HG02981 (cell line): Measurements from ENCODE around the gene TRIM47.

Experiments used
- ATAC-seq: cut with Tn5 transposase; IDR thresholded peaks from one replicate; pipeline ENCODE4 v1.9.1; 2021; ENCODE audit warnings: mild to moderate bottlenecking, moderate library complexity; ENCODE audit not compliant: unreplicated experiment

TRIM47 gene

DNA sequence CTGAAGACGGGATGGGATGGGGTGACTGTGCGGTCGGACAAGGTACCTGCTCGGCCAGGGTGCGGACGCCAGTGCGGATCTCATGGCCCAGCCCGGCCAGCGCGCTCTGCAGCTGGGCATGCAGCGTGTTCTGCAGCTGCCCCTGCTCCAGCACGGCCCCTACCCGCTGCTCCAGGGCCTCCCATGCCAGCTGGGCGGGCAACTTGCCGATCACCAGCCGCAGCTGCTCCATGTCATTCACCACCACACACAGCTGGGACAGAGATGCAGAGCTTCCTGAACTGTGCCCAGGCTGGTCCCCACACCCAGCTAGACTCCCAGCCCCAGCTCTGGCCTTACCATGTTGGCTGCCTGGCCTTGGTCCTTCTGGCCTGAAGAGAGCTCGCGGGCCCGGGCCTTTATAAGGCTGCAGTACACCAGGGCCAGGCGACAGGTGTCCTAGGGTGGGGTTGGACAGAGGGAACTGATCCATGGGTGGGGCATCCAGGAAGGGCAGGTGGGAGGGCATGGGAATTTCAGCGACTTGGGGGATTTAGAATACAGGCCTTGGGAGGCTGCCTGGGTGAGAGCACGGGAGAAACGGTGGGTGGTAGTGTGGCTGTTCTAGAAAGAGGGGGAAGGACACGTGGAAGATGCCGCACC is 44.0 kb downstream of the TRIM47 start:
- ATAC-seq = no peak

DNA sequence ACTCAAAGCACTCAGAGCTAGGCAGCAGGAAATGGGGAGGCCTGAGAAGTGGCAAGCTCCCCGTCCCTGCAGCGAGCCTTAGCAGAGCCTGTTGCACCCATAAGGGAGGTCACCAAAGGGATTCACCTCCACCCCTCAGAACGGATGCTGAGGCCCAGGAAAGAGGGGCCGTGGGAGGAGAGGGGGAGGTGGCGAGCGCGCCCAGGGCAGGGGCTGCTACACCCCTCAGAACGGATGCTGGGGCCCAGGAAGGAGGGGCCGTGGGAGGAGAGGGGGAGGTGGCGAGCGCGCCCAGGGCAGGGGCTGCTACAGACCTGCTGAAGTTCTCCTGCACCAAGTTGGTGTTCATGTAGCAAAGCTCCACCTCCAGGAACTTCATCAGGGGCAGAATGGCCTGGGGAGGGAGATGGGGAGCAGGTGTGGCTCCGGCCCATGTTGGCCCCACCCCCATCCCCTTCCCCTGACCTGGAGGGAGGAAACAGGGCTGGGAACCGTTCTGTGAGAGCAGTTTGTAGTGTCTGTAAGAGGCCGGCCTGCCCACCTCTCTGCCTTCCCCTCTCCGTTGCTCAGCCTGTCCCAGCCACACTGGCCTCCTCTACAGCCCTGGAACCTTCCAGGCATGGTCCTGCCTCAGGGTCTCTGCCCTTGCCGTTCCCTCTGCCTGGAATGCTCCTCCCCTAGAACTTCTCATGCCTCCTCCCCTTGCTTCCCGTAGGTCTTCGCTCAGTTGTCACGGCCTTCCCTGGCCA is 45.6 kb downstream of the TRIM47 start:
- ATAC-seq = no peak

DNA sequence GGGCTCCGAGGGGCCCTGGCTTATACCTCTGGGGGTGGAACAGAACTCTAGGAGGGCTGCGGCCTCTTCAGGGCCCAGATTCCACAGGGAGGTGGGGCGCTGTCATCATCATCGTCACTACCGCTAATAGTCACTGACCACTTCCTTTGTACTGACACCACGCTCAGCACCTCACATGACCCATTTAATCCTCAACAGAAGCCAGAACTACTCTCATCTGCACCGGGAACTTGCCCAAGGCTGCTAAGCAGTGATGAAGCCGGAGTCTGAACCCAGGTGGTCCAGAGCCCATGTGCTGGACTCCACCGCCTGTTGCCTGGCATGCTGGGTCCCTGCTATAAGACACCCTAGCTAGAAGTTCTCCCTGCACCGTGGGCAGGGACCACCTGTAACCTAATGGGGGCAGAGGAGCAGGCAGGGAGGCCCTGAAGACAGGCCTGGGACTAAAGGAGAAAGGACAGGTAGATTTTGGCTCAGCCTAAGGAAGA is 46.2 kb downstream of the TRIM47 start:
- ATAC-seq = no peak

DNA sequence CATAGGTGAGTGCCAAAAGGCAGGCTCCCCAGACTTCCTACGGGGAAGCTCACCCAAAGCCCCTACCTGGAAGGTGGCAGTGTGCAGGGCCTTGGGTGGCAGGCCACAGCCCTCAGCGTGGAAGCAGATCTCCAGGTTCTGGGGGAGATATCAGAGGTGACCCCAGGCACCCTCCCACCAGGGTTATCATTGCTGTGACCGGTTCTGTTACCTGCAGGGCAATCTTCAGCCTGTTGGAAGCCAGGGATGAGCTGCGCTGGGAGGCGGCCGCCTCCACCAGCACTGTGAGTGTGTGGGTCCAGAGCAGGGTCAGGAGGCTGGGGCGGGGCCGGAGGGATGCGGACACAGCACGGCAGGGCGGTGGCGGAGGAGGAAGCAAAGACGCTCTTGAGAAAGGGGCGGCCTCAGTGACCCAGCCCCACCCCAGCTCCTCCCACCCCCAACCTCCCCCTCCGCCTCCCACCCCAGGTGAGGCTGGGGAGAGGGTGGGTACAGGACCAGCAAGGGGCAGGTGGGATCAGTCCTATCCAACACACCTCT is 47.3 kb downstream of the TRIM47 start:
- ATAC-seq = no peak

DNA sequence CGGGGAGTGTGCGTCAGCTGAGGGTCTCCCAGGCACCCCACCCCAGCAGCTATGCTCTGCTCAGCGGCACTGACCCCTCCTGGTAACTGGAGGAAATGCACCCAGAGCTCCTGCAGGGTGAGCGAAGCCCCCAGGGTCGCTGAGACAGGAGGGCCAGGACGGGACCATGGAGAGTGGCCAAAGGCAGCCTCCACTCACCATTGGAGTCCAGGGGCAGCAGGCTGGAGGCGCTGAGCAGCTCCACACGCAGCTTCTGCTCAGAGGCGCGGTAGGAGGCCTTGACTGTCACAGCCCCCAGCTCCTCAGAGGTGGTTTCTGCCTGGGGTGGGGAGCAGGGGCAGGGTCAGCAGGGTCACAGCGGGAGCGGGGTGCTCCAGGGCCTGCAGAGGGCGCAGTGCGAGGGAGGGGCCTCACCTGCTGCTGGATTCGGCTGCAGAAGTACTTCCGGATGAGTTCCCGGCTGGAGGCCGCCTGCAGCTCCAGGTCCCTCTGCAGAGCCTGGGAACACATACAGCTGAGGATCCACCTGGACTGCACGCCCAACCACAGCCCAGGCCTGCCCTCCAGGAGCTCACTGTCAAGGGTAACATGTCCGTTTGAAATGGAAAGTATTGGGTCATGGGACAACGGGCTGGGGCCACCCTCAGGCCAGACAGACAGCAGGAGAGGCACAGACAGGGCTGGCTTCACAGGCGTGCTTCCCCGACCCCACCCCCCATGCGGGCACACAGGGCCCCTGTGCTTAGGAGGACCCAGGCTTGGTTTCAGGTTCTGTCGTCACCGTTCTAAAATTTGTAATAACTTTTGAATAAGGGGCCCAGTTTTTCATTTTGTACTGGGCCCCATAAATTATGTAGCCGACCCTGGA is 48.0 kb downstream of the TRIM47 start:
- ATAC-seq = no peak

DNA sequence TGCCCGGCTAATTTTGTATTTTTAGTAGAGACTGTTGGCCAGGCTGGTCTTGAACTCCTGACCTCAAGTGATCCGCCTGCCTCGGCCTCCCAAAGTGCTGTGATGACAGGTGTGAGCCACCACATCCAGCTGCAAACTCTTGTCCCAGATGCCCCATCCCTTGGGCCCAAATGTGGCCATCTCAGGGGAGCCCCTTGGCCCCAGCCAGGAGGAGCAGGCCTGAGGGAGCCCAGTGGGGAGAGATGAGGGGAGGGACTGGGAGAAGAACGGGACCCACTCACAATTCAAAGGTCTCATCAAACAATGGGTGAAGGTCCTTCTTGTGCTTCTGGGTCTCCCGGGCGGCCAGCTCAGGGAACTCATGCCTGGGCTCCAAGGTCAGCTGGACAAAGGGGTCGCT is 48.6 kb downstream of the TRIM47 start:
- ATAC-seq = no peak

DNA sequence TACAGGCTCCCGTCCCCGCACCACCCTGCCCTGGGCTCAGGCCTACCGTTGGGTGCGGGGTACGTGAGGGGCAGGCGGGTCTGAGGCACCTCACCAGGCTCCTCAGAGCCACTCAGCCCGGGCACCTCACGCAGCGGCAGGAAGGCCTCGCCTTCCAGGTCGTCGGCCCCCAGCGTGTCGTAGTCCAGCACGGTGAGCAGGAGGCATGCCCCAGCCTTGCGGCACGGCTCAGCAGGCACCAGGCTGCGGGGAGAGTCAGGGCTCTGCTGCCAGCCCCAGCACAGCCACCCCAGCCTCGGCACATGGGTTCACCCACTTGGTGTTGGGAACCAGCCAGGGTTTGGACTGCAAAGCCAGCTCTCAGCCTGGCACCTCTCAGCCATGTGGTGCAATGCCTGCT is 49.6 kb downstream of the TRIM47 start:
- no peak for ATAC-seq

DNA sequence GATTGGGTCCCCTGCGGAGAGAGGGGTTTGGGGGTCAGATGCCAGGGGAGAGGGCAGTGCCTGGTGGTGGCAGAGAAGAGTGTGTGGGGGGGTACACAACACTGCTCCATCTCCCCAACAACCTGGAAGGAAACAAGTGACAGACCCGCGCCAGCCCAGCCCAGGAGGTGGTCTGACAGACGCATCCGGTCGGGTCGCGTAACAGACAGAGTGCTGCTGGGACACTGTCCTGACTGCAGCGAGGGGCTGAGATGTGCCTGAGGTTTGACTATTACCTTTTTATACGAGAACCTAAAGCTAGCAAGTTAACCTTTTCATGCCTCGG is 50.3 kb downstream of the TRIM47 start:
- no peak for ATAC-seq

DNA sequence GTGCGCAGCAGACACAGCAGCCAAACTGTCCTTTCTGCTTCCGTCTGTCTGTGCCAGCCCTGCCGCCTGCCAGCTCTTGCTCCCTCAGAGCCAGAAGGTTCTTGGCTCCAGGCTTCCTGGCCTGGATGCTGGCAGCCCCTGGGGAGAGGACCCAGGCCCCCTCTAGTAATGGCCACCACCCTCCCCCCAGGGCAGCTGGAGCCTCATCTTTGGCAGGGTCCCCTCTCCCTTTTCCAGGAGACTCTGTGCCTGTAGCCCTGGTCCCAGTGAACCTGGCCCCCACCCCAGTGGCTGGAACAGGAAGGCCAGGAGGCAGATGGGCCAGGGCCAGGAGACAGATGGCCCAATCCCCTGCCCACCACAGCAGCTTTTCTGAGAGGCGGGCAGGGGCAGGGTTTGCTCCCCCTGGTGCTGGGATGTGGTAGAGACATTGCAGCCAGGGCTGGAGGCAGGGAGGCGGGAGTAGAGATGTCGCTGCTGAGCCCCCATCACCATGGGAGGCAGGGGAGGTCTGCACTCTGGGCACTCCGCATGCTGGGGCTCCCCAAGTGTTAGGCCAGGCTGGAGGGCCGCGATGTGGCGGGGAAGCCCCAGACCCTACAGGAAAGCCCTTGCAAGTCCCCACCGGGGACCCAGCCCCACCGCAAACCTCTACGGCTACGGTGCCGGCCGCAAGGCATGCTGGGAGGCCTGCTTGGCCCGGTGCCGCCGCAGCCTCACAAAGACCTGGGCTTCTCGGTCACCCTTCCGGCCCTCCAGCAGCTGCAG is 50.9 kb downstream of the TRIM47 start:
- peak; percentile 45 for ATAC-seq

DNA sequence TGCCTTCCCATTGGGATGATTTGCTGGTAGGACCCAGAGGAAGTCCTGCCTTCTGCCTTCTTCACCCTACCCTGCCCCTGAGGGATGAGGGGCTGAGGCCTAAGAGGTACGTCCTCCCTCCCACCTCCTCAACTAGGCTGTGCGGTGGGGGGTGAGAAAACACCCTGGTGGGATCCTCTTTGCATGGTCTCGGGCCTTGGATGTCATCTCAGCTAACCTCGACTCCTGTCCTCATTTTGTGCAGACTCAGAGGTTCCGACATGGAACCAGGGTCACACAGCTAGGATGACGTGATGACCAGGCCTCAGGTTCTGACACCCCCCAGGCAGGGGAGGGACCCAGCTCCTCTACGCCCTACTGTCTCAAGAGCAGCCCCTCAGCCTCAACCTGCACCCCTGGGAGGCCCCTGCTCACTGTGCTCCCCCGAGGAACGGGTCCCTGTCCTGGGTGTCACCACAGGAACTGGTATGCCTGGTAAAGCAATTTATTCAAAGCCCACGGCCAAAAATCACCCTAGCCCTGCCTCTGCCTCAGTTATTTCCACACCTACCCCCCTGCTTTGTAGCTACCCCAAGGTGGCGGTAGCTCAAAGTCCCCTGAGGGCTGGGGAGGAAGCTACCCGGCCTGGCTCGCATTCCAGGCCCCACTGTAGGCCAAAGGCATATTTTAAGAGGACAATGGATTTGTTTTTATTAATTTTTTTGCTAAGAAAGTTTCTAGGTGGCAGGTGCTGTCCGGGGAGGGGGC is 51.6 kb downstream of the TRIM47 start:
- ATAC-seq = no peak

DNA sequence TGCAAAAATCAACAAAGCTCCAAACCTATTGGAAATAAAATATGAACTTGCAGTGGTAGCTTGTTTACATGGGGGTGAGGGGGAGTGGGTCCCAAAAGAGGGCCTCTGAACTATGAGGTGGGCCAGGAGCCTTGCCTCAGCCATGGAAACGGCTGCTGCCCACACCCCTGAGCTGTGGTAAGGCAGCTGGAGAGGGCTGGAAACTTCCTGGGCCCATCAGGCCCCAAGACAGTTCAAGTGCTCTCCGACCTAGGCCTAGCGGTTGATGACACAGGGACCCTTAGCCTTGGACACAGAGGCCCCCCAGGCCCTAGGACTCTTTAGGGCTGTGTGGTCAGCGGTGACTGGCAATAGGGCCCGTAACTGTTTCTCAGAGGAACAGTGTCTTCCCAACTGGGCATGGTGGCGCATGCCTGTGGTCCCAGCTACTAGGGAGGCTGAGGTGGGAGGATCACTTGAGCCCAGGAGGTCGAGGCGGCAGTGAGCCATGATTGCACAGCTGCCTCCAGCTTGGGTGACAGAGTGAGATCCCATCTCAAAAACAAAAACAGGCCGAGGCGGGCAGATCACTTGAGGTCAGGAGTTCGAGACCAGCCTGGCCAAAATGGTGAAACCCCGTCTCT is 52.5 kb downstream of the TRIM47 start:
- ATAC-seq = no peak

DNA sequence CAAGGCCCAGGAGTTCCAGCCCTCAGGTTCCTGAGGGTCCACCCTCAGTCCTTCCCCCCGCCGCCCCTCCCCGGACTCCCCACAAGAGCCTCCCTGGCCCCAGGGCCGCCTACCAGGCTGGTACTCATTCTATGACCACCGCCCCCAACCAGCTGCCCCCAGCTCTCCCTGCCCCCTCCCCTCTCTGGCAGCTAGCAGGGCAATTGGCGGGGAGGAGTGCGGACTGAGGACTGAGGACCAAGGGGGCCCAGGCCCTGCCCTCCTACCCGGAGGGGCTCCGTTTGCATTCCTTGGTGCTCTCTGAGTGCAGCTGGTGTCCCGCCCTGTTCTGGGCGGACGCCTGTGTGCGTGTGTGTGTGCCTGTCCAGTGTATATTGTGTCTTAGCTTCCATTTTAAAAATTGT is 53.2 kb downstream of the TRIM47 start:
- ATAC-seq = no peak

DNA sequence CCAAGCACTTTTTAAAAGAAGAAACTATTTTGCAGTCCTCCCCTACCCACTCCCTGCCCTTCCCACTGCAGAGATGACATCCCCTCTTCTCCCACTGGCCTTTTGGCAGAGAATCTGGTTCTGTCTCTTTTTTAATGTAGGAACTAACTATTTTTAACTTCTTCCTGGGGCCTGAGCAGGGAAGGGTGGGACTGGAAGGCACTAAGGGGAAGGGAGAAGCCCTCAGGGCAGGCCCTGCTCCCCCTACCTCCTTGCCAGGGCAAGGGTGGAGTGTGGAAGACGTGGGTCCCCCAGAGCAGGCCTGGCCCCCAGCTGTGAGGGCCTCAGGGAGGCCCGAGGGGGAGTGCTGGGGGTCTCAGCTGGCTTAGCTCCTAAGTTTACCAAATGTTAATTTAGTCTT is 53.7 kb downstream of the TRIM47 start:
- no peak for ATAC-seq
